ENCODE measurements around the gene SOX8. TPM values are rescaled to one million over a fixed set of nuclear protein-coding genes. Genes with fewer than 3 reads are reported as not detected.
A peak's percentile ranks its signal among the peaks of the same experiment; 100 is the strongest.
"Not testable (repeated sequence)": the region's sequence is repeated elsewhere in the genome, so short reads cannot be mapped to it uniquely, and the experiment has no call there.

SOX8 gene
- total and polyA plus RNA-seq, 7 experiments from 2014 or later: 0.07 to 5.4 (median 3.1) TPM

GRCh38 chr16:943971-944370 is 37.6 kb upstream of the SOX8 start:
- intact Hi-C loops (cut with micrococcal nuclease): no loop called here
- H3K4me3 Mint-ChIP-seq: peak overlapping the region in 1 of 10 donors; percentile 58

GRCh38 chr16:945271-946047 is 36.1 kb upstream of the SOX8 start:
- ChIA-PET POLR2A (no interaction called here), CTCF (no interaction called here)
- H3K27ac Mint-ChIP-seq: no peak overlapping the region
- ATAC-seq: no peak
- no peak overlapping the region for H3K27ac ChIP-seq (ENCODE audit: low read depth, low read length)
- no peak for DNase-seq
- no peaks in the 10 kb centered on the region for H3K27me3 ChIP-seq (ENCODE audit: control insufficient read depth in 2 of 2, insufficient read depth in 2 of 2, low read length in 2 of 2)
- peaks cover 11 to 72% (median 42%) of the 10 kb centered on the region in 5 donors for H3K36me3 Mint-ChIP-seq
- peaks cover 0 to 47% (median 9%) of the 10 kb centered on the region in 3 experiments for H3K36me3 ChIP-seq (ENCODE audit: control insufficient read depth in 2 of 3, insufficient read depth in 3 of 3, low read length in 3 of 3)
- H3K9me3 ChIP-seq (ENCODE audit: control insufficient read depth in 2 of 3, low read length in 3 of 3): peaks cover 0 to 18% (median 0%) of the 10 kb centered on the region in 3 experiments
- intact Hi-C loops (cut with micrococcal nuclease): no loop called here
- peaks cover 0 to 7% (median 0%) of the 10 kb centered on the region in 7 donors for H3K4me1 Mint-ChIP-seq
- H3K4me3 Mint-ChIP-seq: no peak overlapping the region
- peaks cover 0 to 38% (median 21%) of the 10 kb centered on the region in 11 donors for H3K9me3 Mint-ChIP-seq
- no peaks in the 10 kb centered on the region for H3K4me1 ChIP-seq (ENCODE audit: control insufficient read depth in 2 of 2, insufficient read depth in 2 of 2, low read length in 2 of 2)
- H3K4me3 ChIP-seq (ENCODE audit: low read length): no peak overlapping the region
- no peaks in the 10 kb centered on the region for H3K27me3 Mint-ChIP-seq

More at GRCh38 chr16:943971-944370, 37.6 kb upstream of the SOX8 start:
- Mint-ChIP-seq H3K27me3 (no peaks in the 10 kb centered on the region), H3K4me1 (peaks cover 0 to 13% (median 0%) of the 10 kb centered on the region in 7 donors), H3K27ac (peak overlapping the region in 1 of 9 donors; percentile 72), H3K9me3 (peaks cover 0 to 39% (median 21%) of the 10 kb centered on the region in 11 donors), H3K36me3 (peaks cover 11 to 85% (median 42%) of the 10 kb centered on the region in 5 donors)
- Histone ChIP-seq H3K9me3 (ENCODE audit: control insufficient read depth in 2 of 3, low read length in 3 of 3) (peaks cover 0 to 18% (median 0%) of the 10 kb centered on the region in 3 experiments), H3K27ac (ENCODE audit: low read depth, low read length) (no peak overlapping the region), H3K27me3 (ENCODE audit: control insufficient read depth in 2 of 2, insufficient read depth in 2 of 2, low read length in 2 of 2) (no peaks in the 10 kb centered on the region), H3K4me1 (ENCODE audit: control insufficient read depth in 2 of 2, insufficient read depth in 2 of 2, low read length in 2 of 2) (no peaks in the 10 kb centered on the region), H3K4me3 (ENCODE audit: low read length) (no peak overlapping the region), H3K36me3 (ENCODE audit: control insufficient read depth in 2 of 3, insufficient read depth in 3 of 3, low read length in 3 of 3) (peaks cover 0 to 61% (median 9%) of the 10 kb centered on the region in 3 experiments)
- ChIA-PET POLR2A (no interaction called here), CTCF (no interaction called here)
- no peak for ATAC-seq
- DNase-seq: no peak

GRCh38 chr16:946048-946395 is 35.5 kb upstream of the SOX8 start:
- Histone ChIP-seq H3K27me3 (ENCODE audit: control insufficient read depth in 2 of 2, insufficient read depth in 2 of 2, low read length in 2 of 2) (no peaks in the 10 kb centered on the region), H3K4me3 (ENCODE audit: low read length) (no peak overlapping the region), H3K27ac (ENCODE audit: low read depth, low read length) (no peak overlapping the region), H3K36me3 (ENCODE audit: control insufficient read depth in 2 of 3, insufficient read depth in 3 of 3, low read length in 3 of 3) (peaks cover 0 to 47% (median 9%) of the 10 kb centered on the region in 3 experiments), H3K4me1 (ENCODE audit: control insufficient read depth in 2 of 2, insufficient read depth in 2 of 2, low read length in 2 of 2) (no peaks in the 10 kb centered on the region), H3K9me3 (ENCODE audit: control insufficient read depth in 2 of 3, low read length in 3 of 3) (peaks cover 0 to 18% (median 0%) of the 10 kb centered on the region in 3 experiments)
- H3K9me3 Mint-ChIP-seq: peaks cover 0 to 33% (median 21%) of the 10 kb centered on the region in 11 donors
- H3K4me3 Mint-ChIP-seq: no peak overlapping the region
- peaks cover 9 to 67% (median 38%) of the 10 kb centered on the region in 5 donors for H3K36me3 Mint-ChIP-seq
- DNase-seq: no peak
- intact Hi-C loops (cut with micrococcal nuclease): no loop called here
- H3K4me1 Mint-ChIP-seq: peaks cover 0 to 7% (median 0%) of the 10 kb centered on the region in 7 donors
- ChIA-PET CTCF (no interaction called here), POLR2A (no interaction called here)
- no peak overlapping the region for H3K27ac Mint-ChIP-seq
- no peaks in the 10 kb centered on the region for H3K27me3 Mint-ChIP-seq
- no peak for ATAC-seq

GRCh38 chr16:947255-947921 is 34.2 kb upstream of the SOX8 start:
- Mint-ChIP-seq H3K36me3 (peaks cover 9 to 62% (median 29%) of the 10 kb centered on the region in 5 donors), H3K4me1 (peaks cover 0 to 10% (median 5%) of the 10 kb centered on the region in 7 donors), H3K27me3 (no peaks in the 10 kb centered on the region), H3K9me3 (peaks cover 0 to 21% (median 10%) of the 10 kb centered on the region in 11 donors), H3K27ac (no peak overlapping the region), H3K4me3 (no peak overlapping the region)
- no peak for ATAC-seq
- CTCF ChIA-PET: no interaction called here
- Histone ChIP-seq H3K27me3 (ENCODE audit: control insufficient read depth in 2 of 2, insufficient read depth in 2 of 2, low read length in 2 of 2) (no peaks in the 10 kb centered on the region), H3K36me3 (ENCODE audit: control insufficient read depth in 2 of 3, insufficient read depth in 3 of 3, low read length in 3 of 3) (peaks cover 0 to 49% (median 18%) of the 10 kb centered on the region in 3 experiments), H3K9me3 (ENCODE audit: control insufficient read depth in 2 of 3, low read length in 3 of 3) (peaks cover 0 to 6% (median 0%) of the 10 kb centered on the region in 3 experiments), H3K4me1 (ENCODE audit: control insufficient read depth in 2 of 2, insufficient read depth in 2 of 2, low read length in 2 of 2) (no peaks in the 10 kb centered on the region), H3K4me3 (ENCODE audit: low read length) (no peak overlapping the region), H3K27ac (ENCODE audit: low read depth, low read length) (no peak overlapping the region)
- DNase-seq: no peak
- intact Hi-C loops (cut with micrococcal nuclease): no loop called here
- POLR2A ChIA-PET: no interaction called here

GRCh38 chr16:947922-948303 is 33.7 kb upstream of the SOX8 start:
- H3K36me3 Mint-ChIP-seq: peaks cover 9 to 59% (median 23%) of the 10 kb centered on the region in 5 donors
- DNase-seq: not testable (repeated sequence)

GRCh38 chr16:948767-949166 is 32.8 kb upstream of the SOX8 start:
- H3K4me3 ChIP-seq (ENCODE audit: low read length); ATAC-seq; H3K27me3 ChIP-seq (ENCODE audit: control insufficient read depth in 2 of 2, insufficient read depth in 2 of 2, low read length in 2 of 2); H3K4me1 Mint-ChIP-seq; CTCF ChIA-PET; H3K27me3 Mint-ChIP-seq; H3K4me1 ChIP-seq (ENCODE audit: control insufficient read depth in 2 of 2, insufficient read depth in 2 of 2, low read length in 2 of 2); intact Hi-C loops (cut with micrococcal nuclease); H3K9me3 ChIP-seq (ENCODE audit: control insufficient read depth in 2 of 3, low read length in 3 of 3); H3K27ac Mint-ChIP-seq; DNase-seq; POLR2A ChIA-PET; H3K4me3 Mint-ChIP-seq; H3K27ac ChIP-seq (ENCODE audit: low read depth, low read length): not testable (repeated sequence)
- peaks cover 7 to 56% (median 20%) of the 10 kb centered on the region in 5 donors for H3K36me3 Mint-ChIP-seq
- H3K36me3 ChIP-seq (ENCODE audit: control insufficient read depth in 2 of 3, insufficient read depth in 3 of 3, low read length in 3 of 3): peaks cover 0 to 47% (median 18%) of the 10 kb centered on the region in 3 experiments
- H3K9me3 Mint-ChIP-seq: peaks cover 0 to 11% (median 2%) of the 10 kb centered on the region in 11 donors

More at GRCh38 chr16:947922-948303, 33.7 kb upstream of the SOX8 start:
- H3K27ac Mint-ChIP-seq; POLR2A ChIA-PET; ATAC-seq; intact Hi-C loops (cut with micrococcal nuclease); H3K4me1 Mint-ChIP-seq; CTCF ChIA-PET; H3K4me3 Mint-ChIP-seq; H3K27ac ChIP-seq (ENCODE audit: low read depth, low read length); H3K27me3 ChIP-seq (ENCODE audit: control insufficient read depth in 2 of 2, insufficient read depth in 2 of 2, low read length in 2 of 2); H3K27me3 Mint-ChIP-seq; H3K9me3 ChIP-seq (ENCODE audit: control insufficient read depth in 2 of 3, low read length in 3 of 3); H3K4me1 ChIP-seq (ENCODE audit: control insufficient read depth in 2 of 2, insufficient read depth in 2 of 2, low read length in 2 of 2); H3K4me3 ChIP-seq (ENCODE audit: low read length): not testable (repeated sequence)
- peaks cover 0 to 49% (median 18%) of the 10 kb centered on the region in 3 experiments for H3K36me3 ChIP-seq (ENCODE audit: control insufficient read depth in 2 of 3, insufficient read depth in 3 of 3, low read length in 3 of 3)
- H3K9me3 Mint-ChIP-seq: peaks cover 0 to 16% (median 5%) of the 10 kb centered on the region in 11 donors
